Parathyroid adenoma (tissue), 2 donors: ENCODE results near the gene ST6GALNAC1.

Source experiments
- H2AFZ ChIP-seq: fragments of 300-600 bp; sonication (generic); one replicate; pipeline ENCODE4 v1.7.0; 2017; ENCODE audit warnings: antibody characterized with exemption, mild to moderate bottlenecking
- H3K27ac ChIP-seq: fragments of 300-600 bp; sonication (generic); one replicate; pipeline ENCODE4 v1.7.0; 2017
- H3K27me3 ChIP-seq: fragments of 300-600 bp; sonication (generic); one replicate; pipeline ENCODE4 v1.7.0; 2017; ENCODE audit warnings: low read length; ENCODE audit not compliant: control insufficient read depth, insufficient read depth
- H3K36me3 ChIP-seq: fragments of 300-600 bp; sonication (generic); one replicate; pipeline ENCODE4 v1.7.0; 2017; ENCODE audit warnings: low read length; ENCODE audit not compliant: control insufficient read depth, insufficient read depth
- H3K4me1 ChIP-seq: fragments of 300-600 bp; sonication (generic); one replicate; pipeline ENCODE4 v1.7.0; 2017; ENCODE audit warnings: control low read depth
- H3K4me2 ChIP-seq: fragments of 300-600 bp; sonication (generic); one replicate; pipeline ENCODE4 v1.7.0; 2017; ENCODE audit warnings: low read length
- H3K4me3 ChIP-seq: fragments of 300-600 bp; sonication (generic); one replicate; pipeline ENCODE4 v1.7.0; 2017; ENCODE audit warnings: low read depth, low read length
- H3K79me2 ChIP-seq: fragments of 300-600 bp; sonication (generic); one replicate; pipeline ENCODE4 v1.7.0; 2017; ENCODE audit warnings: control low read depth
- H3K9ac ChIP-seq: fragments of 300-600 bp; sonication (generic); one replicate; pipeline ENCODE4 v1.7.0; 2017; ENCODE audit warnings: mild to moderate bottlenecking
- H3K9me3 ChIP-seq: fragments of 300-600 bp; sonication (generic); one replicate; pipeline ENCODE4 v1.7.0; 2017; ENCODE audit warnings: low read length; ENCODE audit not compliant: control insufficient read depth
- TF ChIP-seq, protein P1 (sequence below): fragments of 300-600 bp; sonication (generic); IDR thresholded peaks from one replicate; pipeline ENCODE4 v1.7.0; 2017; ENCODE audit warnings: antibody characterized with exemption, mild to moderate bottlenecking
- donor health status: primary hyperparathyroidism.

ST6GALNAC1 gene

DNA sequence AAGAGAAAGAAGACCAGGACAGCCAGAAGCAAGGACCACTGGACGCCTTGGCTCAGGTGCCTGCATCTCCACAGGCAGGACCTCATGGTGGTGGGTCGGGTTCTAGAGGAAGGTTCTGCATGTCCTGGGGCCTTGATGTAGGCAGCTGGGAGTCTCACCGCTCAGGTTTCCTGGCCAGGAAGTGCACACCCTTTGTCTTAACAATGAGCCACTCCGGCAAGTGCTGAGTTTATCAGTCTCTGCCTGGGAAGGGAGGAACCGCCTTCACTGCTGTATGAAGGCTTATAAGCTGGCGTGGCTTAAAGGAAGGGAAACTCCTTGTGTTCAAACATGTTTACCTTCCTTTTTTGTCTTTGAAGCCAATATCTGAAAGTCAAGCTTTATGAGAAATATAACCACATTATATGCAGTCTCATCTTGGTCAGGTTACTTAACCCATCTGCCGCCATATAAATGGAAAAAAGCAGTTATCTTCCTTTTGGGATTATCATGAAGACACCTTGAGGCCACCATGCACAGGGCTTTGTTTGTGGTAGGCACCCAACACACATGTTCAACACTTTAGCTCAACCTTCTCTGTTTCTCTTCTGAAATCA is at the start of gene ST6GALNAC1:
TSS of gene ST6GALNAC1 (minus strand) at position 205 of the 596 bp plus-strand sequence. CDS start at position 86, 119 bp downstream.
- no peaks in the 10 kb centered on the region for H3K4me1 ChIP-seq
- H3K36me3 ChIP-seq: no peaks in the 10 kb centered on the region
- H3K79me2 ChIP-seq: no peaks in the 10 kb centered on the region
- H3K9me3 ChIP-seq: no peaks in the 10 kb centered on the region
- H2AFZ ChIP-seq: no peak within 1 kb of the TSS
- H3K27me3 ChIP-seq: no peaks in the 10 kb centered on the region
- H3K4me3 ChIP-seq: no peak within 1 kb of the TSS
- no peak within 1 kb of the TSS for H3K27ac ChIP-seq
- no peak within 1 kb of the TSS for H3K4me2 ChIP-seq
- TF ChIP-seq, protein P1, sequence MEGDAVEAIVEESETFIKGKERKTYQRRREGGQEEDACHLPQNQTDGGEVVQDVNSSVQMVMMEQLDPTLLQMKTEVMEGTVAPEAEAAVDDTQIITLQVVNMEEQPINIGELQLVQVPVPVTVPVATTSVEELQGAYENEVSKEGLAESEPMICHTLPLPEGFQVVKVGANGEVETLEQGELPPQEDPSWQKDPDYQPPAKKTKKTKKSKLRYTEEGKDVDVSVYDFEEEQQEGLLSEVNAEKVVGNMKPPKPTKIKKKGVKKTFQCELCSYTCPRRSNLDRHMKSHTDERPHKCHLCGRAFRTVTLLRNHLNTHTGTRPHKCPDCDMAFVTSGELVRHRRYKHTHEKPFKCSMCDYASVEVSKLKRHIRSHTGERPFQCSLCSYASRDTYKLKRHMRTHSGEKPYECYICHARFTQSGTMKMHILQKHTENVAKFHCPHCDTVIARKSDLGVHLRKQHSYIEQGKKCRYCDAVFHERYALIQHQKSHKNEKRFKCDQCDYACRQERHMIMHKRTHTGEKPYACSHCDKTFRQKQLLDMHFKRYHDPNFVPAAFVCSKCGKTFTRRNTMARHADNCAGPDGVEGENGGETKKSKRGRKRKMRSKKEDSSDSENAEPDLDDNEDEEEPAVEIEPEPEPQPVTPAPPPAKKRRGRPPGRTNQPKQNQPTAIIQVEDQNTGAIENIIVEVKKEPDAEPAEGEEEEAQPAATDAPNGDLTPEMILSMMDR: no peak
- no peak within 1 kb of the TSS for H3K9ac ChIP-seq

GRCh38 chr17:76691379-76692191 is 48.0 kb upstream of the ST6GALNAC1 start:
- Histone ChIP-seq H3K36me3 (no peaks in the 10 kb centered on the region), H3K27ac (no peak overlapping the region), H3K27me3 (no peaks in the 10 kb centered on the region), H3K4me2 (no peak overlapping the region), H2AFZ (no peak overlapping the region), H3K9ac (no peak overlapping the region), H3K9me3 (no peaks in the 10 kb centered on the region), H3K4me3 (no peak overlapping the region), H3K79me2 (peaks cover 40% of the 10 kb centered on the region), H3K4me1 (peaks cover 25% of the 10 kb centered on the region)
- TF ChIP-seq, protein P1: no peak

DNA sequence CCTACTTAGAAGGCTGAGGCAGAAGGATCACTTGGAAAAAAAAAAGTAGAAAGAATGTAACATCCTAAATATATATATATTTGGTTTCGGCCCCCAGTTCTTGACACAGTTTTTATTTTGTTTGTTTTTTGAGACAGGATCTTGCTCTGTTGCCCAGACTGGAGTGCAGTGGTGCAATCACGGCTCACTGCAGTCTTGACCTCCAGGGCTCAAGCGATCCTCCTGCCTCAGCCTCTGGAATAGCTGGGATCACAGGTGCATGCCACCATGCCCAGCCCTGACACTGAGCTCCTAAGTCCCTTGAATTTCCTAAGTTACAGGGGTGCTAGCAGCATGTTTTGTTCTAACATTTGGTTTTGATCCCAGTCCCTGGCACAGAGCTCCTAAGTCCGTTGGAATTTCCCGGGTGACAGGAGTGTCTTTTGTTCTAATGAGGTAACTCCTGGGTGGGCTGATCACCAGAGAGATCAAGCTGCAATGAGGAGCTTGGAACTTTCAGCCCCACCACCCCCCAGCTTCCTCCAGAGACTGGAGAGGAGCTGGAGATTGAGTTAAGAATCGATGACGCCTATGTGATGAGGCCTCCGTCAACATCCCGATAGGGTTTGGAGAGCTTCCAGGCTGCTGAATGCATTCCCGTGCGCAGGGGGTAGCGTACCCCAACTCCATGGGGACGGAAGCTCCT is 47.2 kb upstream of the ST6GALNAC1 start:
- Histone ChIP-seq H3K36me3 (no peaks in the 10 kb centered on the region), H3K4me1 (peaks cover 20% of the 10 kb centered on the region), H3K9me3 (no peaks in the 10 kb centered on the region), H3K27ac (no peak overlapping the region), H3K4me2 (no peak overlapping the region), H3K27me3 (no peaks in the 10 kb centered on the region), H3K9ac (no peak overlapping the region), H3K79me2 (peaks cover 45% of the 10 kb centered on the region), H2AFZ (no peak overlapping the region), H3K4me3 (no peak overlapping the region)
- TF ChIP-seq, protein P1: no peak

DNA sequence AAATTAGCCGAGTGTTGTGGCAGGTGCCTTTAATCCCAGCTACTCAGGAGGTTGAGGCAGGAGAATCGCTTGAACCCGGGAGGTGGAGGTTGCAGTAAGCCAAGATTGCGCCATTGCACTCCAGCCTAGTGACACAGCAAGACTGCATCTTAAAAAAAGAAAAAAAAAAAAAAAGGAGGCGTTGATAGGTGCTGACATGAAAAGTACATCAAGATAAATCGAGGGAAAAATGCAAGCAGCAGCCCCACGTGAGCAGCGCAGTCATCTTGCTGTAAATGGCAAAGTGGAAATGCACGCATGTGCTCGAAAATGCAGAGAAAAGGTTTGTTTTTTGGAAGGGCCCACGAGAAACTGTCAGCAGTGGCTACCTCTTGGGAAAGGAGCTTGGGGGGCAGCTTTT is 46.3 kb upstream of the ST6GALNAC1 start:
- H3K4me1 ChIP-seq: peaks cover 15% of the 10 kb centered on the region
- TF ChIP-seq, protein P1: no peak
- H3K4me3 ChIP-seq: no peak overlapping the region
- H3K9ac ChIP-seq: no peak overlapping the region
- peak overlapping the region; percentile 58 for H3K4me2 ChIP-seq
- H3K27me3 ChIP-seq: no peaks in the 10 kb centered on the region
- no peak overlapping the region for H2AFZ ChIP-seq
- peaks cover 49% of the 10 kb centered on the region for H3K79me2 ChIP-seq
- no peaks in the 10 kb centered on the region for H3K36me3 ChIP-seq
- peak overlapping the region; percentile 12 for H3K27ac ChIP-seq
- no peaks in the 10 kb centered on the region for H3K9me3 ChIP-seq
